Astrocyte of the hippocampus (primary cell): ENCODE results near the gene RAD51B.

ENCODE experiments used
- DNase-seq: peaks from one replicate; pipeline ENCODE4 v3.0.0; 2011; ENCODE audit warnings: low read depth, low spot score

Gene RAD51B

DNA sequence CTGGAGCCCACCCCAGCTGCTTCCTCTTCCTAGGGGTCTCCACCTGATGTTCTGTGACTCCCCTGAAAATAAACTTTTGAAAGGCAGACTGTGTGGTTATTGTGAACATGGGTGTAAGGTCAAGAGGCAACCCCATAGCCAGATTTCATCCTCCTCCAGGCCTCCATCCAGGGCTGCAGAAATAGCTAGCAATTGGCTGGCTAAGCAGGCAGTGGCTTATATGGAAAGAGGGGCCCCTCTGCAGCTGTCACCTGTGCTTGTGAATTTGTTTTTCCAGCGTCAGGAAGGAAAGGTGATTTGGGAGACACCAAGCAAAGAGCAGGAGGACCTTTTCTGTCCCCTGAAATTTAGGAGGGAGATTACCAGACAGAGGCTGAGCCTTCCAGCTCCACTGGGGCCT, 917.5 kb downstream of the RAD51B start:
- no peak for DNase-seq

DNA sequence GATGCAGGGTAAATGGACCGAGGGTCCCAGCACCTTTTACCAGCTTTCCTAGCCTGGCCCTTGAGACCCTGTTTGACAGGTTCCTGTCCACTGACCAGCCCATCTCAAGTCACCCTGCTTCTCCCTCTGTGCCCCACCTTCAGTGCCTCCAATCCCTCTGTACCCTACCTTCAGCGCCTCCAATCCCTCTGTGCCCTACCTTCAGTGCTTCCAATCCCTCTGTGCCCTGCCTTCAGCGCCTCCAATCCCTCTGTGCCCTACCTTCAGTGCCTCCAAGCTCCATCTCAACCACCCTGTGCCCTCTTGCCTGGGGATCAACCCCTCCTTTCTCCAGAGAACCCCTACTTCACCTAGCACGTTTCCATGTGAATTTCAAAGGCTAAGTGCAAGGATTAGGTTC, 919.0 kb downstream of the RAD51B start:
- no peak for DNase-seq

DNA sequence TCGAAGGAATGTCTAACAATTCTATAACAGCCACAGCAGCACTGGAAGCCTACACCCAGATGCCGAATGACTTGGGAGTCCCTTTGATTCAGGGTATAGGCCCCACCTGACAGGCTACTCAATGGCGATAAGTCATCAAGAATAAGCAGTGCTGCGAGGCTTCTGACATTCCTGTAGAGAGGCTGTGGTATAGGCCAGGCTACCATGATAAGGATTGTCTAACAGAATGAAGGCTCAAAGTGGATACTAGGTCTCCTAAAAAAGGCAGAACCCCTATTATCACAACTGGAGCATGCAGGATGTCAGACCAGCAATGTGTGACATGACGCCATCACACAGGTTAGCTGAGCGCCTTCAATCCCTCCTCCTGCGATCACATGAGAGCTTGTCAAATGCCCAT, 920.1 kb downstream of the RAD51B start:
- no peak for DNase-seq

DNA sequence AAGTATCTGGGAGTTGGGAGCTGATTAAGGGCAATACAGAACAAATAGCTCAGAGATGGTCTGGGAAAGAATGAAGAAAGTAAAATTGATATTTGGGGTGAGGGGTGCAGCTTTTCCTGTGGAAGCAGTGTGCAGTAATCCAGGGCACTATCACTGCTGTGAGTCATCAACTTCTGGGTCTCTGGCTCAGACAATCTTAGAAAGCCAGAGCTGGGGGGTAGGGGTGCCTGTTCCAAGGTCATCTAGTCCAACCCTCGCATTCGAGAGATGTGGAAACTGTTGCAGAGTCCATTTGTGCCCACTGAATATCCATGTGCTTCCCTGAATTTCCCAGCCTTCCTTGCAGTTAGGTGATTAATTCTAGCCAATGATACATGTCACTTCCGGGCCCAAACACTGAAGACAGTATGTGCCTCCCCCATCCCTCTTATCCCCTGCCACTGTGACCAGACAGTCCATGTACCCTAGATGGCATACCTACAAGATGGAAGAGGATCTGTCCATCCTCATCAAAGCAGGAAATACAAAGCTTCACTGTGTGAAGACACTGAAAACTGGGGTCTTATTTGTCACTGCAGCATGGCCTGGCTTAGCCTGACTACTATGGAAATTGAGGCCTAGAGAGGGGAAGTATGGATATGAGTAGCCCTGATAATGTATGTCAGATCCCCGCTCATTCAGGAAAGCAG, 921.4 kb downstream of the RAD51B start:
- DNase-seq, result no peak

DNA sequence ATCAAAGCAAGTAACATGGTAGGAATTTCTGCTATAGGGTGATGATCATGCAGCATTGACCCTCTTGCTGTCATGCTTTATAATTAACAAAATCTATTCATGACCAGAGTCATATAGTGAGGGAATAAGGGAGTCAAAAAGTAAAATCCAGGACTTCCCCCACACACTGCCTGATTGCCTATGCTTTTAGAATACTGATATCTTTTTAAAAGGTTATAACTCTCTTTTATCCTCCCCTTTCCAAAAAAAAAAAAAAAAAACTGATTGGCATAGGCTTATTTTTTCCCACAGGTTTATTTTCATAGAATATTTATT, 921.9 kb downstream of the RAD51B start:
- no peak for DNase-seq

DNA sequence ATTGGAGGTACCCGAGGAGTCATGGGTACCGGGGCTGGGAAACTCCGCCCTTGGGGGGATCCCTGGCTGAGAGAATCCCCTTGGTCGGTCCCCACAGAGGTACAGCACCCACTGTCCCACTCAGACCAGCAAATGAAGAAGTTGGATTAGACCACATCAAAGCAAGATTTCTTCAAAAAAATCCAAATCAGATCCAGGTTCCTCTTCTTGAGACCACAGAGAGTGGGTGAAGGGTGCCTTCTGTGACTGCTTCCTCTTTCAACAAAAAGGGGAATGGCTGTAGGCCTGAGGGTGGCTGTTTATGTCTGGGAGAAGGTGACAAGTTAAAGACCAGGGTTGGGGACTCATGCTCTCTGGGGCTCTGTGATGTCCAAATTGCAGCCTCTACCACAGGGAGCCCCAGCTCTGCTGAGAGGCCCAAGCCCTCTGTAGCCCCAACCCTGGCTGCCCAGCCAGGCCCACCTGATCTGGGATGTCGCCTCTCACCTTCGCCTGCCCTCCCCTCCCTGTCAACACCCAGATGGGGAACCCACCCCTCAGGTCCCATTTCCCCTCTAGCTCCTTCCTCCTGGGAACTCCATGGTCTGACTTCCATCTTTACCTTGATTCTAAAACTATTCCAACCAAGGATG, 922.4 kb downstream of the RAD51B start:
- DNase-seq, result no peak

DNA sequence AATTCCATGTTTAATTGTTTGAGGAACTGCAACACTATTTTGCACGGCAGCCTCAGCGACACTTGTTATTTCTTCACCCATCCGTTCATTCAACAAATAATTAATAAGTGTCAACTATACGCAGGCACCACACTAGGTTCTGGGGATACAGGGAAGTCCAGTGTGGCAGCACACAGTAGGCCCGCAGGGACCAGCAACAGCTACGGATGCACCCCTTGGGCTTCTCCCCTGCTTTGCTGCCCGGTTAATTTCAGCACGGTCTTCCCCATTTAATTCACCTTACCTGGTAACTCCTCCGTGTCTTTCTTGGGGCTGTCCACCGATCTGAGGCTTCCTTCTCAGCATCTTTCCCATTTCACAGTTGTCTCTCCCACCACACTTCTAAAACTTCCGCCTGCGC, 925.0 kb downstream of the RAD51B start:
- no peak for DNase-seq

DNA sequence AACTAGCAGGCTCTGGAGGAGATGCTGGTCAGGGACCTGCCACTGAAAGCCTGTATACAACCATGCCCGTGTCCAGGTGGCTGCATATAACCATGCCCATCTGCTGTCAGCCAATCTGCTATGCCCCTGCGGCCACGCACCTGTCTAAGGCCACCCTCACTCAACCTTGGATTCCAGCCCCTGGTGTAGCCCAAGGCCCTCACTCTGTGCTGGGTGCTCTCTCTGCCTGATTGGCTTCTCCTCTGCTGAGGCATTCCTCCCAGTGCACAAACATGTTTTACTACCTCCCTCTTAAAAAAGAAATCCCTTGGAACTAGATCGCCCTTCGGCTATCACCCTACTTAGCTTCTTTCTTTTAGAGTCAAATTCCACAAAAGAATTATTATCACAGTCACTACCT, 927.8 kb downstream of the RAD51B start:
- no peak for DNase-seq

DNA sequence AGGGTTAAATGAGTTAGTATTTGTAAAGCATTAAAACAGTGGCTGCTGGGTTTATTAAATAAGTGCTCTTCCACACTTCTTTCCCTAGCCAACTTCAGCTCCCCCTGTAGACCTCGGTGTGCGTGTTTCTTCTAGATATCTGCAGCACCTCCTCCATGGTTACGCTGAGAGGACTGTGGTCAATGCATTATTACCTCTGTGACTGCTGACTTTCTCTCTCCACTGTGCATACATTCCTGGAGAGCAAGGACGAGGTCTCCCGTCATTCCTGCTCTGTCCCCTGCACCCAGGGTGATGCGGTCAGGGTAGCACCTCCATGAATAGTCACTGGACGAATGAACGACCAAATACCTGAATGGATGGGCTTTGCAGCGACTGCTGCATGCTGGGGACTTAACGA, 928.7 kb downstream of the RAD51B start:
- DNase-seq, result no peak

DNA sequence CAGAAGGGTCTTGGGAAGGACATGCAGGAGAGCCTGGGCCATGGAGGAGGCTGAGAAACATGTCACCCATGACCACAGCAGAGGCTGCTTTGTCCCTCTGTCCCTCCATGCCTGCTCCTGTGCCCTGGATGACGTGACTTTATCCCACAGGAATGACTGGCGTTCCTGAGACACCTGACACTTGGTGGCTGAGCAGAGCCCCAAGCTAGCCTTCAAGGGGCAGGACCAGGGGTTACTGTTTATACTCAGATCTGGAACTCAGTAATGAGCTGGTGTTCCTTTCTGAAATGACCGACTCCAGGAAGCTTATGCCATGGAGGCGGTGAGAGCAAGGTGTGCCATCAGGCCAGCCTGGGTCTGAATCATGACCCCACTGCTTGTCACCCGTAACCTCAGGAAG, 929.1 kb downstream of the RAD51B start:
- no peak for DNase-seq

DNA sequence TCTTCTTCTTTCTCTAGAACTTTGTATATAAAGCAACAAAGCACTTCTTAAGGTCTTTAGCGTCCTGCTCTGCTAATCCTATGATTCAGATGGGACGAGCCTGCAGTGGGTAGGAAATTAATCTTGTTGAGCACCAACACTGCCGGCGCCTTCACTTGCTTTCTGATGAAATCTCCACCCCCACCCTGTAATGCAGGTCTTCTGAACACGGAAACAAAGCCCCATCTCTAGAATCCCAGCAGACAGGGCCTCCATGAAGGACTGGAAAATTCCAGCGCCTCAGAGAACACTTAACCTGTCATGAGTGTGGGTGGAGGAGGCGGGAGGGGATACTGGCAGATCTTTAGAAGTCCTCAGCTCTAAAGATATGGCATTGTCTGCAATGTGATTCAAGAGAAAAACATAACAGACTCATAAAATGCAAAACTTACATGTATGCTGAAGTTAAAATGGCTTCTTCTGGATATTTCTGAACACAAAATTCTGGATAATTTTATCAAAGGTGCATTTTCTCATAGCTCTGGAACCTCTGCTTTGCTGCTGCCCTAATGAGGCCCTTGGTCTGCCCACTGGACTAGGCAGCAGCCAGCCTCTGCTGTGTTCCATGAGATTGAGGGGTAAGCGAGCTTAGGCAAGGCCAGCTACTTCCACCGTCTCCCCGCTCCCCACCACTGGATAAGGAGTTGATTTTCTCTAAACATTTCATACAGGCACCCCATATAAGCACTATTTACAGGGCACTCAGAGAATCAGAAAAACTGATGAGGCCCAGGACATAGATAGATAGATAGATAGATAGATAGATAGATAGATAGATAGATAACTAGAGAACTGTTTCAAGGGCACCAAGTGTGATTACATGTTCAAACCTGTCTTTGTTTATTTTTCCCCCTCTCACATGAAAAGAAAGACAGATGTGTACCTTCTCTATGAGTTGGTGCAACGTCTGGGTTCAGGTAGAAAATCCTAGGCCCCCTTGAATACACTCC, 930.2 kb downstream of the RAD51B start:
- no peak for DNase-seq

DNA sequence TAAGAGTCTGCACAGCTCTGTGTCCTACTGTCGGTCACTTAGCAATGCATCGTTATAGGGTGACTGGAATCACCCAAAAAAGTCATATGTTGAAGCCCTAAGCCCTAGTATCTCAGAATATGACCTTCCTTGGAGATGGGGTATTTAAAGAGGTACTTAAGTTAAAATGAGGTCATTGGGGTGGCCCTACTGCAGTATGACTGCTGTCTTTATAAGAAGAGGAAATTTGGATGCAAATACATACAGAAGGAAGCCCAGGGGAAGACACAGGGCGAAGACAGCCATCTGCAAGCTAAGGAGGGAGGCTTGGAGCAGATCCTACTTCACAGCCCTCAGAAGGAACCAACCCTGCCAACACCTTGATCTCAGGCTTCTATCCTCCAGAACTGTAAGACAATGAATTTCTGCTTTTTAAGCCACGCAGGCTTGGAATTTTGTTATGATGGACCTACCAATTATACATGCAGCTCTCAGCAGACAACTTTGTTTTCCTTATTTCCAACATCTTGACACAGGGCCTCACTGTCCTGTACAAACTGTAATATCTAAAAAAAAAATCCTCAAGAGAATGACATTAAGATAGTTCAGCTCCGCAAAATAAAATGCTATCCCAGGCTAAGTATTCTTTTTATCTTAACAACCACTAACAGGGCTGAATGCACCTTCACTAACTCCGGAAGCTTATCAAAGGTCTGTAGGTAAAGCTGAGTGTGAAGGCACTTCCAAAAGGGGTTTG, 932.9 kb downstream of the RAD51B start:
- no peak for DNase-seq

DNA sequence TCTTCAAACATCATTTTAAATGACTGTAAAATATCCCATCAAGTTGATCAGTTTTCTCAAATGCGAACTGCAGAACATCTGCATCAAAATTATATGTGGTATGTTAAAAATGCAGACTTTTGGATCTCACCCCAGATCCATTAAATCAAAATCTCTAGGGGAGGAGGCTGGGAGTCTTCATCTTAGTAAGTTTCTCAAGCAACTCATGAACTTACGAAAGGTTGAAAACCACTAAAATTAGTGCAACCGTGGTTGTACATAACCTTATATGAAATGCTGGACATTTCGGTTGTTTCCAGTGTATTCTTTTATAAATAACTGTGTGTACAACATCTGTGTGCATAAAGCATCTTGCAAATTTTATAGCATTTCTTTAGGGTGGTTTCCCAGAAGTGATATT, 934.1 kb downstream of the RAD51B start:
- no peak for DNase-seq

DNA sequence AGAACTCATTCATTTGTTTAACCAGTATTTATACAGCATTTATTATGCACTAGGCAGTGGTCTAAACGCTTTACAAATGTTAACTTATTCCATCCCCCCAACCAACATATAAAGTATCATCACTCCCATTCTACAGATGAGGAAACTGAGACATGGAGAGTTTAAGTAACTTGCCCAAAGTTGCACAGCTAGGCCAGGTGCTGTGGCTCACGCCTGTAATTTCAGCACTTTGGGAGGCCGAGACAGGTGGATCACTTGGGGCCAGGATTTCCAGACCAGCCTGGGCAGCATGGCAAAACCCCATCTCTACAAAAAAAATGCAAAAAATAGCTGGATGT, 935.4 kb downstream of the RAD51B start:
- DNase-seq, result no peak

DNA sequence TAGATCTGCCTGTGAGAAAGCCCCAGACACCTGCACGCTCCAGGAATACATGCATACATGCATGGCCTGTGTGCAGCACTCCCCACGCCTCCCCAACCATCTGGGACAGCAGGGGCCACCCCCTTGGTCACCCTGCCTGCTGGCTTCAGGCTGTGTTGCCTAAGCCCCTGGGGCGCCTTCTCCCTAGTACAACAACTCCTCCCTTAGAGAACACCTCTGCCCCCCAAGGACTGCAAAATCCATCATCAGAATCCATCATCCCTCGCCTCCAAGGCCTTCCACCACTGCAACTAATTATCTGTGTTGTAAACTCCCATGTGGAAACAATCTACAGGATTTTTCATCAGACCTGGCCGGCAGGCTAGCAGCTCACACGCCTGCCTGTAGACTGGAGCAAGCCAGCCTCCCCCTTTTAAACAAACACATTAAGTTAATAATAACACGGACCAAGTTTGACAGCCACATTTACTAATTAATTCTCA, 936.5 kb downstream of the RAD51B start:
- no peak for DNase-seq

DNA sequence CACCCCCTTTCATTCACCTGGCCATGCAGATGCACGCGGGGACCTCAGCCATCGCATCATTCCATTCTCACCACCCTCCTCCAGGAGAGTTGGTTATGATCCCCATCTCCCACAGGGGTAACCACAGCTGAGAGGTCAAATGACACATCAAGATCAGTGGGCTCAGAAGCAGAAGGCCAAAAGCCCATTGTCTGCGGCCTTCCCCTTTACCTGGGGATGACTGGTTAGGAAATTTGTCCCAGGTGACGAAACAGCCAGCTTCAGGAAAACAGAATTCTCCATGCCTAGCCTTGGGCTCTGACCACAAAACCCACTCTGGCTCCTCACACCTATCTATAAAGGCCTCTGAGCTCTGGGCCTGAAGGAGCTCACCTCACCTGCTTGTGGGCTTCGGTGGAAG, 937.2 kb downstream of the RAD51B start:
- no peak for DNase-seq

DNA sequence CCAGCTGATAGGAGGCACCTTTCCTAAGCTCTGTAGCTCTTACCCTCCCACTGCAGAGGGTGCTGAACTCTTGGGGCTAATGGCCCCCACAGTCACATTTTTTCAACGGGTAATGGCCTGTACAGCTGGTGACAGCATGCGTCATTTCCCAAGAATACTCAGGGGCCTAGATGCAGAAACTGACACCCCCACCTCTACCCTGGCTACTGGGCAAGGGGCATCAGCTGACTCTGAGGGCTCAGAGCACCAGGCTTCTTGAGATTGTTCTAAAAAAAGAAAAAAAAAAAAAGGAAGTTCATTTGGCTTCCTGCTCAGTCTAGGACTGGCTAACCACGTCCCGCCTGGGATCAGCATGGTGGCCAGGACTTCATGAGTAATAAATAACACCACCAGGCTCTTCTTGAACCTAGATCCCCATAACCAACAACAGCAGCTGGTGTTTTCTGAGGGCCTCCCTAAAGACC, 938.1 kb downstream of the RAD51B start:
- no peak for DNase-seq

DNA sequence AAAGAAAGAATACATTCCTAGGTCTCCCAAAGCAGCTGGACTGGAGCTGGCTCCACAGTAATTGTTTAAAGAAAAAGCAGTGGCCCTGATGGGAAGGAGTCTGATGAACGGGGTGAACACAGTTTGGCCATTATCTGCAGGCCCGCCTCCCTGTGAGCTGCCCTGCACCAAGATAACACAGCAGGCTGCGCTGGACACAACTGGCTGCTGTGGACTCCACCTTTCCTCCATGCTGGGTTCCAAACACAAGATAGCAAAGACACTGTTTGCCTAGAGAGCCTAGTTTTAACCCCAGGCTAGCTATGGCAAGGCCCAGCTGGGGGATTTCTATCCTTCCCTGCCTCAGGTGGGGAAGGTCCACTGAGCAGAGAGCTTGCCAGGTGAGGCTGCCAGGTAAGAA, 938.7 kb downstream of the RAD51B start:
- no peak for DNase-seq

DNA sequence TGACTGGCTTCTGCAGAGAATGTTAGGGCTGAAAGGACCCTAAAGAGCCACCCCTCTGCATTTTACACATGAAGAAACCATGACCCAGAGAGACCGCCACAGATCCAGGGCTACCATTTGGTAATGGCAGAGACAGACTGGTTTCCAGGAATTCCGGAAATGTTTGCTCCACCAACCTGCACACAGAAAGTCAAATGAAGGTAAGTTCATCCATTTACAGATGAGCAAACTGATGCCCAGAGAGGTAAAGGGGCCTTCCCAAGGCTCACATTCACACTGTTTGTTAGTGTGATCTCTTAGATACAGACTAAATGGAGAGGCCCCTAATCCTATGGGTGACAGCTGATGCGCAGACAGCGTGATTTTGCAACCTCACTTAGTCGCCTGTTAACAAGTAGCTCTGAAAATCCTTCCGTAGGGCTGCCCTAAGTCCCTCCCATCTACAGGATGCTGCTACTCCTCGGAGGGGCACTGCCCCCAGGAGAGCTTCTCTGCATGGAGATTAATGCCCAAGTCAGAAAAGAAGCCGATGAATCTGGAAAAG, 939.5 kb downstream of the RAD51B start:
- DNase-seq, result no peak

DNA sequence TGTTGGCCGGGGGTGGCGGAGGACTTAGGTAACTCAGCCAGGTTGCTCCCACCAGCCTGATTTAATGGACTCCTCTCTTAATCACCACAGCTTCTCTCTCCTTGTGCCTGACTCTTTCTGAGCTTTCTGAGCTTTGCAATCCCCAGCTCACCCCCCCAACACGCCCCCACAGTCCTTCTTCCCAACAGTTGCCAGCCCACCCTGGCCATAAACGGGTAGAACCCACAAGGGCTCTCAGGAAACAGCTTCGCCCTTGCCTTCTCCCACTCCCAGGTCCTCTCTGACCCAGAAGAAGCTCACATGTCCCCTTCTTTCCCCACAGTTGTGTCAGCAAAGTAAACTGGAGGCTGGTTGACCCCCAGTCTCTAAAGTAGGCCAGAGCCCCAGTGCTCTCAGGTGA, 940.4 kb downstream of the RAD51B start:
- no peak for DNase-seq

DNA sequence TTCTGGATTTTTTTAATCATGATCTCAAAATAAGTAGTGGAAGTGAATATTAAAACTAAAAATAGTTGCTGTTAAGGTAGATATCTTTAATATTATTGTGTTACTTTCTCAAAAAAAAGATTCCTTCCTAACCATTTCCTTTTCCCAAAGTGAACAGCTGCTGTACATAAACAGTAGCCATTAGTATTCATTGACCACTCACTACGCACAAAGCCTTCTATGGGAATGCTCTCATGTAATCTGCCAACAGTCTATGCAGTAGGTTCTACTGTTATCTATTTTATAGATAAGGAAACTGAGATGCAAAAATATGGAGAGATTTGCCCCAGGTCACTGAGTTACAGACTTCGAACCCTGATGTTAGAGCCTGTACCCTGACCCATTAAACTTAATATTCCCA, 941.2 kb downstream of the RAD51B start:
- DNase-seq, result no peak

DNA sequence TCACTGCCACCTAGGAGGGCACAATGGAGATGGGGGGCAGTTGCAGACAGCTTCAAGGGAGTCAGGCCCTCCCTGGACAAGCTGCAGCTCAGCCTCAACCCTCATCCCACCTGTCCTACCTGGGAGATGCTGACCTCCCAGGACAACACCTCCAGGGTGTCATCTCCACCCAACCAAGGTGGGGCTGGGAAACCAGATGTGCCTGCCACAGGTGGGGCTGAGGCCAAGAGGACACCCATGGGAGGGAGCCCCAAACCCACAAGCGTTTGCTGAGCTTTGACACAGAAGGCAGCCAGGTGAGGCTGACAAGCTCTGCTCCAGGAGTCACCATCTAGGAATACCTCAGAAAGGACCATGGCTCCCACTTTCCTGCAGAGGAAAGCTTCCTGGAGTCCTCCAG, 941.8 kb downstream of the RAD51B start:
- no peak for DNase-seq
